Fibroblast of pulmonary artery (primary cell): ENCODE results near the gene CFAP74.

ENCODE experiments used
- DNase-seq: peaks from one replicate; pipeline ENCODE4 v3.0.0-alpha.2; 2010; ENCODE audit warnings: low read depth
- H3K4me3 ChIP-seq: replicated peaks from 2 replicates; pipeline ENCODE4 v1.5.1; 2011; ENCODE audit warnings: low read depth, mild to moderate bottlenecking, control low read depth, low read length, moderate library complexity
- CTCF ChIP-seq: IDR thresholded peaks from 2 replicates; pipeline ENCODE4 v1.5.1; 2011; ENCODE audit warnings: mild to moderate bottlenecking, control low read depth, low read length, inconsistent platforms; ENCODE audit errors: missing control alignments

Gene CFAP74

GRCh38 chr1:1978108-1978507 is 25.5 kb downstream of the CFAP74 start:
- H3K4me3 ChIP-seq = no peak overlapping the region
- TF ChIP-seq CTCF = no peak
- no peak for DNase-seq

- no peak for TF ChIP-seq CTCF
- no peak for DNase-seq
- H3K4me3 ChIP-seq = no peak overlapping the region
Measured at GRCh38 chr1:1976031-1976430, 27.6 kb downstream of the CFAP74 start.

- DNase-seq = no peak
- TF ChIP-seq CTCF = no peak
- no peak overlapping the region for H3K4me3 ChIP-seq
Measured at GRCh38 chr1:1975535-1975934, 28.1 kb downstream of the CFAP74 start.

- no peak for DNase-seq
- TF ChIP-seq CTCF = no peak
Measured at GRCh38 chr1:1974834-1975233, 28.8 kb downstream of the CFAP74 start.

GRCh38 chr1:1973716-1974642 is 29.6 kb downstream of the CFAP74 start:
- no peak for TF ChIP-seq CTCF
- DNase-seq = no peak
- H3K4me3 ChIP-seq = no peak overlapping the region

More at GRCh38 chr1:1974834-1975233, 28.8 kb downstream of the CFAP74 start:
- no peak overlapping the region for H3K4me3 ChIP-seq

GRCh38 chr1:1972976-1973715 is 30.4 kb downstream of the CFAP74 start:
- H3K4me3 ChIP-seq = no peak overlapping the region
- no peak for TF ChIP-seq CTCF
- DNase-seq = no peak
